ENCODE results near the gene ZBTB44.

DNA sequence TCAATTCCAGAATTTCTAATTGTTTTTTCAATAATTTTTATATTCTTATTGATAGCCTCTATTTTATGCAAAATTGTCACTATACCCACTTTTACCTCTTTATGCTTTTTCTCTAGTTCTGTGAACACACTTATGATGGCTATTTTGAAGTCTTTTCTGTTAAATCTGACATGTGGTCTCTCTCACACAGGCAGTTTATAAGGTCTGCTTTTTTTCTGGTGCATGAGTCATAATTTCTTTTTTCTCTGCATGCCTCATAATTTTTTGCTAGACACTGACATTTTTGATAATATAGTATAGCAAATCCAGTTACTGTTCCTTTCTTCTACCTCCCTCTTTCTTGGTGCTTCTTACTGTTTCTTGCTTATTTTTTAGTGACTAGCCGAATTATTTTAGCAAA is 36.0 kb downstream of the ZBTB44 start:
- TF ChIP-seq CTCF (IDR thresholded peaks at IDR 0.05) (no peak), POLR2A (IDR thresholded peaks at IDR 0.05) (no peak)

Measured in esophagus squamous epithelium (tissue), 4 donors.